ENCODE results near the gene NUCB1. TPM values are rescaled to one million over a fixed set of nuclear protein-coding genes. Genes with fewer than 3 reads are reported as not detected.

The NUCB1 gene
- total RNA-seq, 1 experiment from 2014 or later = 142 TPM

DNA sequence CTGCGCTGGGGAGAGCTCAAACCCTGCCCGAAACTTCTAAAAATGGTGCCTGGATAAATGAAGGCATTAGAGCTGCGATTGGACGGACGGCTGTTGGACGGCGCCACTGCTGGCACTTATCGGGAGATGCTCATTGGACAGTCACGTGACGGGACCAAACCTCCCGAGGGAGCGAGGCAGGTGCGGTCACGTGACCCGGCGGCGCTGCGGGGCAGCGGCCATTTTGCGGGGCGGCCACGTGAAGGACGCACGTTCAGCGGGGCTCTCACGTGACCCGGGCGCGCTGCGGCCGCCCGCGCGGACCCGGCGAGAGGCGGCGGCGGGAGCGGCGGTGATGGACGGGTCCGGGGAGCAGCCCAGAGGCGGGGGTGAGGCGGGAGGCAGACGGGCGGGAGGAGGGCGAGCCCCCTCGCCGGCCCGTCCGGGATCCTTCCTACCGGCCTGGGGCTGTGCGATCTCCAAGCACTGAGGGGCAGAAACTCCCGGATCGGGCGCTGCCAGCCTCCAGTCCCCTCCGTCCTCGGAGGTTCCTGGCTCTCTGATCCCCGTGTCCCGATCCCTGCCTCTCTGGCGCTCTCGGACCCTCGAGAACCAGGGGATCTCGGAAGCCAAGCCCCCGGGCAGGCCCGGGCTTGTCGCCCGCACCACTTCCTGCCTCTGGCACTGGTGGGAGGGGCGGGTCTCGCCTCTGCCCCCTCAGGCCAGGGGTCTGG, 54.6 kb downstream of the NUCB1 start, which contains the start of gene BAX:
Gene BAX, plus strand, starts transcription at position 281 of the 713 bp plus-strand sequence. Its CDS starts 54 bp downstream, at position 335.
- peak within 1 kb of the TSS; percentile 91 for H3K27ac Mint-ChIP-seq (ENCODE audit: unreplicated experiment)
- peaks cover 44% of the 10 kb centered on the region for H3K36me3 Mint-ChIP-seq (ENCODE audit: insufficient read depth, unreplicated experiment)
- H3K4me1 Mint-ChIP-seq (ENCODE audit: low read depth, unreplicated experiment) = peaks cover 6% of the 10 kb centered on the region
- POLR2A ChIA-PET = interaction anchor here (0.6 to 1.3 kb wide), 9 partner anchors 9 to 173 kb away, joined by 3 to 12 read pairs (median 4); partner anchors contain the start of genes NUCB1 and PPP1R15A
- peak within 1 kb of the TSS; percentile 85 for H3K4me3 Mint-ChIP-seq (ENCODE audit: unreplicated experiment)
- H3K9me3 Mint-ChIP-seq (ENCODE audit: unreplicated experiment) = no peaks in the 10 kb centered on the region
- H3K27me3 Mint-ChIP-seq (ENCODE audit: insufficient read depth, unreplicated experiment) = no peaks in the 10 kb centered on the region
- BruUV-seq (replicated peaks) = no TSS peak
- Histone ChIP-seq H3K9me3 (no peaks in the 10 kb centered on the region), H3K4me3 (ENCODE audit: low read depth, low read length) (peak within 1 kb of the TSS; percentile 70), H3K36me3 (ENCODE audit: control insufficient read depth, insufficient read depth, low read length) (peaks cover 2% of the 10 kb centered on the region; the same call in 1 of the 2 replicates), H3K27me3 (replicated peaks; ENCODE audit: control insufficient read depth, insufficient read depth, low read length) (no peaks in the 10 kb centered on the region), H3K4me1 (peaks cover 8% of the 10 kb centered on the region)
- intact Hi-C loops (cut with micrococcal nuclease; ENCODE audit: unreplicated experiment) = loop anchor here (1.0 to 2.0 kb wide), 2 partner anchors 21 to 54 kb away; partner anchors contain the start of genes DHDH and NUCB1
- peak; percentile 99 for DNase-seq
- CTCF ChIA-PET = interaction anchor here (0.7 to 1.5 kb wide), 6 partner anchors 16 to 622 kb away, joined by 3 to 10 read pairs (median 4); partner anchors contain the start of genes GYS1, LIN7B and RUVBL2
- TF ChIP-seq, protein P1, sequence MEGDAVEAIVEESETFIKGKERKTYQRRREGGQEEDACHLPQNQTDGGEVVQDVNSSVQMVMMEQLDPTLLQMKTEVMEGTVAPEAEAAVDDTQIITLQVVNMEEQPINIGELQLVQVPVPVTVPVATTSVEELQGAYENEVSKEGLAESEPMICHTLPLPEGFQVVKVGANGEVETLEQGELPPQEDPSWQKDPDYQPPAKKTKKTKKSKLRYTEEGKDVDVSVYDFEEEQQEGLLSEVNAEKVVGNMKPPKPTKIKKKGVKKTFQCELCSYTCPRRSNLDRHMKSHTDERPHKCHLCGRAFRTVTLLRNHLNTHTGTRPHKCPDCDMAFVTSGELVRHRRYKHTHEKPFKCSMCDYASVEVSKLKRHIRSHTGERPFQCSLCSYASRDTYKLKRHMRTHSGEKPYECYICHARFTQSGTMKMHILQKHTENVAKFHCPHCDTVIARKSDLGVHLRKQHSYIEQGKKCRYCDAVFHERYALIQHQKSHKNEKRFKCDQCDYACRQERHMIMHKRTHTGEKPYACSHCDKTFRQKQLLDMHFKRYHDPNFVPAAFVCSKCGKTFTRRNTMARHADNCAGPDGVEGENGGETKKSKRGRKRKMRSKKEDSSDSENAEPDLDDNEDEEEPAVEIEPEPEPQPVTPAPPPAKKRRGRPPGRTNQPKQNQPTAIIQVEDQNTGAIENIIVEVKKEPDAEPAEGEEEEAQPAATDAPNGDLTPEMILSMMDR (IDR thresholded peaks at IDR 0.05; ENCODE audit: insufficient read depth in 1 of 2, low read depth in 1 of 2, low read length in 1 of 2, severe bottlenecking in 1 of 2, unreplicated experiment in 1 of 2) = peak in 1 of 2 experiments; percentile 14

DNA sequence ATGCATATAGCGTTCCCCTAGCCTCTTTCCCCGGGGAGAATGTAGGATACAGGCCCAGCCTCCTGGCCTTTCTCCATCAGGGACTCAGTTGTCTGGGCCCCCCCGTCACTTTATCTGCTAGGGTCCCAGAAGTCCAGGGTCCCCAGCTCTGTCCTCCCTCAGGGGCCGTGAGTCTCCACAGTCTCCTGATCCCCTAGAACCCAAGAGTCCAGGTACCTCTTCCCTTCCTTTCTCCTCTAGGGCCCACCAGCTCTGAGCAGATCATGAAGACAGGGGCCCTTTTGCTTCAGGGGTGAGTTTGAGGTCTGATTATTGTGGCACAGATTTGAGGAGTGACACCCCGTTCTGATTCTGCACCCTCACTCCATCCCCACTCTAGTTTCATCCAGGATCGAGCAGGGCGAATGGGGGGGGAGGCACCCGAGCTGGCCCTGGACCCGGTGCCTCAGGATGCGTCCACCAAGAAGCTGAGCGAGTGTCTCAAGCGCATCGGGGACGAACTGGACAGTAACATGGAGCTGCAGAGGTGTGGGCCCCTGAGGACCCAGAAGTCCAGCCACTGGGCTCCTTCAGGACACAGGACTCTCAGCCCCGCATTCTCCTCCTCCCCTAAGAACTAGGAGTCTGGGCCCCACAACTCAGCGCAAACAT, 55.3 kb downstream of the NUCB1 start:
- POLR2A ChIA-PET = interaction anchor here (0.6 kb wide), 1 partner anchor 11 kb away, joined by 3 read pairs; no protein-coding TSS in a partner anchor
- Histone ChIP-seq H3K9me3 (no peaks in the 10 kb centered on the region), H3K27me3 (replicated peaks; ENCODE audit: control insufficient read depth, insufficient read depth, low read length) (no peaks in the 10 kb centered on the region), H3K4me1 (peaks cover 11% of the 10 kb centered on the region), H3K36me3 (ENCODE audit: control insufficient read depth, insufficient read depth, low read length) (peaks cover 2% of the 10 kb centered on the region; the same call in 1 of the 2 replicates), H3K4me3 (ENCODE audit: low read depth, low read length) (peak overlapping the region; percentile 70)
- H3K27me3 Mint-ChIP-seq (ENCODE audit: insufficient read depth, unreplicated experiment) = no peaks in the 10 kb centered on the region
- intact Hi-C loops (cut with micrococcal nuclease; ENCODE audit: unreplicated experiment) = loop anchor here (2.0 kb wide), 1 partner anchor 55 kb away; the partner anchor contains the start of gene NUCB1
- H3K9me3 Mint-ChIP-seq (ENCODE audit: unreplicated experiment) = no peaks in the 10 kb centered on the region
- no TSS peak for BruUV-seq (replicated peaks)
- peak overlapping the region; percentile 85 for H3K4me3 Mint-ChIP-seq (ENCODE audit: unreplicated experiment)
- peaks cover 6% of the 10 kb centered on the region for H3K4me1 Mint-ChIP-seq (ENCODE audit: low read depth, unreplicated experiment)
- CTCF ChIA-PET = no interaction called here
- H3K36me3 Mint-ChIP-seq (ENCODE audit: insufficient read depth, unreplicated experiment) = peaks cover 44% of the 10 kb centered on the region
- TF ChIP-seq, protein P1 (IDR thresholded peaks at IDR 0.05; ENCODE audit: insufficient read depth in 1 of 2, low read depth in 1 of 2, low read length in 1 of 2, severe bottlenecking in 1 of 2, unreplicated experiment in 1 of 2) = no peak
- H3K27ac Mint-ChIP-seq (ENCODE audit: unreplicated experiment) = peak overlapping the region; percentile 91
- no peak for DNase-seq

DNA sequence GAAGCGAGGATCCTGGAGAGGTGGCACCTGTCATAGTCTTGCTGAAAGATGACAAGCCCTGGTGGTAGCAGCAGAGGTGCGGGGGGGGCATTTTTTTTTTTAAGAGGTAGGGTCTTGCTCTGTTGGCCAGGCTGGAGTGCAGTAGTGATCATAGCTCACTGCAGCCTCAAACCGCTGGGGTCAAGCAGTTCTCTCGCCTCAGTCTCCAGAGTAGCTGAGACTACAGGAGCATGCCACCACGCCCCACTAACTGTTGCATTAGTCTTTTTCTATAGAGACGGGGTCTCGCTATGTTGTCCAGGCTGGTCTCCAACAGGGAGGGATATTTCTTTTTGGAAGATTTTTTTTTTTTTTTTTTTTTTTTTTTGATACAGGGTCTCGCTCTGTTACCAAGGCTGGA, 57.9 kb downstream of the NUCB1 start:
- no peaks in the 10 kb centered on the region for H3K9me3 ChIP-seq
- H3K27me3 Mint-ChIP-seq (ENCODE audit: insufficient read depth, unreplicated experiment) = no peaks in the 10 kb centered on the region
- TF ChIP-seq, protein P1 (IDR thresholded peaks at IDR 0.05; ENCODE audit: insufficient read depth in 1 of 2, low read depth in 1 of 2, low read length in 1 of 2, severe bottlenecking in 1 of 2, unreplicated experiment in 1 of 2) = no peak
- H3K4me3 Mint-ChIP-seq (ENCODE audit: unreplicated experiment) = no peak overlapping the region
- no peaks in the 10 kb centered on the region for H3K27me3 ChIP-seq (replicated peaks; ENCODE audit: control insufficient read depth, insufficient read depth, low read length)
- ChIA-PET POLR2A (no interaction called here), CTCF (interaction anchor here (0.7 kb wide), 1 partner anchor 35 kb away, joined by 3 read pairs; the partner anchor contains the start of gene RUVBL2)
- H3K4me3 ChIP-seq (ENCODE audit: low read depth, low read length) = no peak overlapping the region
- no peak overlapping the region for H3K27ac Mint-ChIP-seq (ENCODE audit: unreplicated experiment)
- peaks cover 68% of the 10 kb centered on the region for H3K36me3 Mint-ChIP-seq (ENCODE audit: insufficient read depth, unreplicated experiment)
- no TSS peak for BruUV-seq (replicated peaks)
- peaks cover 28% of the 10 kb centered on the region for H3K4me1 ChIP-seq
- no peaks in the 10 kb centered on the region for H3K9me3 Mint-ChIP-seq (ENCODE audit: unreplicated experiment)
- peaks cover 28% of the 10 kb centered on the region for H3K4me1 Mint-ChIP-seq (ENCODE audit: low read depth, unreplicated experiment)
- DNase-seq = no peak
- H3K36me3 ChIP-seq (ENCODE audit: control insufficient read depth, insufficient read depth, low read length) = peaks cover 2% of the 10 kb centered on the region; the same call in 1 of the 2 replicates
- intact Hi-C loops (cut with micrococcal nuclease; ENCODE audit: unreplicated experiment) = no loop called here
